ENCODE results near the gene FAM168A. TPM values are rescaled to one million over a fixed set of nuclear protein-coding genes. Genes with fewer than 3 reads are reported as not detected.
"Not testable (repeated sequence)": the region's sequence is repeated elsewhere in the genome, so short reads cannot be mapped to it uniquely, and the experiment has no call there.

Gene FAM168A
- total RNA-seq, 1 experiment from 2014 or later = 5.0 TPM

- DNase-seq (ENCODE audit: extremely low read depth, low read depth) = no peak
These were observed 466 bp downstream of the FAM168A start for GRCh38 chr11:73597336-73597955.

GRCh38 chr11:73596547-73596946 lies 1.4 kb downstream of the FAM168A start:
- no peak for DNase-seq (ENCODE audit: extremely low read depth, low read depth)

GRCh38 chr11:73592640-73593039 lies 5.3 kb downstream of the FAM168A start:
- DNase-seq (ENCODE audit: extremely low read depth, low read depth) = no peak

GRCh38 chr11:73591743-73592142 lies 6.2 kb downstream of the FAM168A start:
- DNase-seq (ENCODE audit: extremely low read depth, low read depth) = no peak

- no peak for DNase-seq (ENCODE audit: extremely low read depth, low read depth)
These were observed 6.9 kb downstream of the FAM168A start for GRCh38 chr11:73590991-73591390.

- peak; percentile 92 for DNase-seq (ENCODE audit: extremely low read depth, low read depth)
These were observed 11.1 kb downstream of the FAM168A start for GRCh38 chr11:73586791-73587190.

- DNase-seq (ENCODE audit: extremely low read depth, low read depth) = peak; percentile 65
These were observed 11.9 kb downstream of the FAM168A start for GRCh38 chr11:73585834-73586575.

- DNase-seq (ENCODE audit: extremely low read depth, low read depth) = no peak
These were observed 13.1 kb downstream of the FAM168A start for GRCh38 chr11:73584831-73585230.

GRCh38 chr11:73582653-73583052 lies 15.3 kb downstream of the FAM168A start:
- DNase-seq (ENCODE audit: extremely low read depth, low read depth) = no peak

GRCh38 chr11:73580749-73581148 lies 17.2 kb downstream of the FAM168A start:
- not testable (repeated sequence) for DNase-seq (ENCODE audit: extremely low read depth, low read depth)

- no peak for DNase-seq (ENCODE audit: extremely low read depth, low read depth)
These were observed 18.1 kb downstream of the FAM168A start for GRCh38 chr11:73579641-73580434.

- DNase-seq (ENCODE audit: extremely low read depth, low read depth) = no peak
These were observed 19.2 kb downstream of the FAM168A start for GRCh38 chr11:73578592-73579185.

- DNase-seq (ENCODE audit: extremely low read depth, low read depth) = no peak
These were observed 20.4 kb downstream of the FAM168A start for GRCh38 chr11:73577496-73577917.

GRCh38 chr11:73576185-73576614 lies 21.7 kb downstream of the FAM168A start:
- DNase-seq (ENCODE audit: extremely low read depth, low read depth) = no peak

- not testable (repeated sequence) for DNase-seq (ENCODE audit: extremely low read depth, low read depth)
These were observed 25.9 kb downstream of the FAM168A start for GRCh38 chr11:73571982-73572381.

GRCh38 chr11:73570415-73571114 lies 27.3 kb downstream of the FAM168A start:
- no peak for DNase-seq (ENCODE audit: extremely low read depth, low read depth)

GRCh38 chr11:73566977-73567755 lies 30.7 kb downstream of the FAM168A start:
- no peak for DNase-seq (ENCODE audit: extremely low read depth, low read depth)

- DNase-seq (ENCODE audit: extremely low read depth, low read depth) = no peak
These were observed 31.5 kb downstream of the FAM168A start for GRCh38 chr11:73566422-73566821.

GRCh38 chr11:73565804-73566203 lies 32.1 kb downstream of the FAM168A start:
- no peak for DNase-seq (ENCODE audit: extremely low read depth, low read depth)

GRCh38 chr11:73564903-73565302 lies 33.0 kb downstream of the FAM168A start:
- DNase-seq (ENCODE audit: extremely low read depth, low read depth) = no peak

All from NCI-H460 (cell line).